Mucosa of descending colon (tissue), 3 donors: ENCODE measurements around the gene SH3BP4. TPM values are rescaled to one million over a fixed set of nuclear protein-coding genes. Genes with fewer than 3 reads are reported as not detected.
A peak's percentile ranks its signal among the peaks of the same experiment; 100 is the strongest.
"Not testable (repeated sequence)": the region's sequence is repeated elsewhere in the genome, so short reads cannot be mapped to it uniquely, and the experiment has no call there.

Source experiments
- ATAC-seq: fragments of 200-7000 bp; cut with Tn5 transposase; one replicate; pipeline ENCODE4 v1.9.1; 2020; ENCODE audit warnings: mild to moderate bottlenecking, moderate library complexity
- DNase-seq, 3 donors: peaks; one replicate each; pipeline ENCODE4 v3.0.0-alpha.2; 2020
- H3K36me3 ChIP-seq: fragments of 200-600 bp; one replicate; pipeline ENCODE4 v1.8.0; 2021; ENCODE audit warnings: low read depth, mild to moderate bottlenecking
- H3K4me1 ChIP-seq: fragments of 200-600 bp; one replicate; pipeline ENCODE4 v1.8.0; 2021; ENCODE audit warnings: low read depth, mild to moderate bottlenecking
- H3K4me3 ChIP-seq: fragments of 200-600 bp; one replicate; pipeline ENCODE4 v1.8.0; 2021; ENCODE audit warnings: mild to moderate bottlenecking
- H3K9me3 ChIP-seq: fragments of 200-600 bp; one replicate; pipeline ENCODE4 v1.8.0; 2021; ENCODE audit warnings: mild to moderate bottlenecking
- CTCF ChIP-seq: fragments of 200-600 bp; IDR thresholded peaks from one replicate; pipeline ENCODE4 v1.8.0; 2022; ENCODE audit warnings: antibody characterized with exemption, mild to moderate bottlenecking
- intact Hi-C, 2 donors: fragments of 100-400 bp; cut with DNase I in 1 of 2; cut with micrococcal nuclease in 1 of 2; formaldehyde crosslinking; loops; one replicate each; pipeline versions ENCODE4 v1.11.0 to v1.11.1; 2022; cut with DNase I, micrococcal nuclease
- total RNA-seq, 3 donors: library from RNA; stranded (reverse); fragmentation: NEBNext Ultra II Directional in 2 of 3; extraction: Animal tissue kit (Norgen Biotek cat#: 25700) in 2 of 3; gene quantifications; one replicate each; pipeline versions ENCODE4 v1.2.1 to v1.2.4, GENCODE V29; 2021 to 2023
- donor health status: DM: no; HTN: no; CAD: no; lungs with moderate emphysema.
- donor health status: DM: no; HTN: no; CAD: no.
- donor health status: DM: no; HTN: yes; CAD: no.

SH3BP4 gene
- total RNA-seq, 3 donors from 2014 or later, result 18.0 to 30.4 (median 29.6) TPM

- intact Hi-C loops, result loop anchor here in 1 of 2 donors (10.0 kb wide), 1 partner anchor 100 kb away; the partner anchor contains the start of gene SH3BP4
- no peak for DNase-seq
- Histone ChIP-seq H3K9me3 (no peaks in the 10 kb centered on the region), H3K36me3 (no peaks in the 10 kb centered on the region), H3K4me1 (peaks cover 18% of the 10 kb centered on the region), H3K4me3 (no peak overlapping the region)
- no peak for TF ChIP-seq CTCF
- no peak for ATAC-seq
Measured at GRCh38 chr2:235054919-235055318, 103.1 kb downstream of the SH3BP4 start.

- TF ChIP-seq CTCF, result peak; percentile 32
- ATAC-seq (peak; percentile 39), DNase-seq (peak in 2 of 3 donors; percentile 32 to 70)
- intact Hi-C loops, result loop anchor here (2.0 to 10.0 kb wide), 2 partner anchors 101 to 505 kb away; partner anchors contain the start of gene SH3BP4 (in 1 of the 2)
- Histone ChIP-seq H3K36me3 (no peaks in the 10 kb centered on the region), H3K4me1 (peaks cover 14% of the 10 kb centered on the region), H3K4me3 (no peak overlapping the region), H3K9me3 (no peaks in the 10 kb centered on the region)
Measured at GRCh38 chr2:235055891-235056516, 104.2 kb downstream of the SH3BP4 start.

- intact Hi-C loops, result loop anchor here (2.0 to 10.0 kb wide), 2 partner anchors 102 to 506 kb away; partner anchors contain the start of gene SH3BP4 (in 1 of the 2)
- H3K4me3 ChIP-seq, result no peak overlapping the region
- no peak for DNase-seq
- H3K36me3 ChIP-seq, result no peaks in the 10 kb centered on the region
- ATAC-seq, result no peak
- H3K9me3 ChIP-seq, result no peaks in the 10 kb centered on the region
- peaks cover 9% of the 10 kb centered on the region for H3K4me1 ChIP-seq
- no peak for TF ChIP-seq CTCF
Measured at GRCh38 chr2:235056768-235057167, 105.0 kb downstream of the SH3BP4 start.

- not testable (repeated sequence) for ATAC-seq
Measured at GRCh38 chr2:235057616-235058015, 105.8 kb downstream of the SH3BP4 start.

GRCh38 chr2:235059161-235059560 is 107.3 kb downstream of the SH3BP4 start:
- no peak overlapping the region for H3K4me3 ChIP-seq
- TF ChIP-seq CTCF, result no peak
- ATAC-seq, result no peak
- no peaks in the 10 kb centered on the region for H3K36me3 ChIP-seq
- no peaks in the 10 kb centered on the region for H3K9me3 ChIP-seq
- intact Hi-C loops, result loop anchor here in 1 of 2 donors (10.0 kb wide), 1 partner anchor 104 kb away; the partner anchor contains the start of gene SH3BP4
- no peaks in the 10 kb centered on the region for H3K4me1 ChIP-seq
- no peak for DNase-seq

More at GRCh38 chr2:235057616-235058015, 105.8 kb downstream of the SH3BP4 start:
- H3K4me1 ChIP-seq, H3K9me3 ChIP-seq, H3K4me3 ChIP-seq, H3K36me3 ChIP-seq, DNase-seq: not testable (repeated sequence)
- intact Hi-C loops, result loop anchor here (2.0 to 10.0 kb wide), 2 partner anchors 103 to 507 kb away; partner anchors contain the start of gene SH3BP4 (in 1 of the 2)

GRCh38 chr2:235061656-235062055 is 109.8 kb downstream of the SH3BP4 start:
- no peaks in the 10 kb centered on the region for H3K4me1 ChIP-seq
- no peak for TF ChIP-seq CTCF
- DNase-seq (no peak), ATAC-seq (no peak)
- intact Hi-C loops, result no loop called here
- no peaks in the 10 kb centered on the region for H3K9me3 ChIP-seq
- no peaks in the 10 kb centered on the region for H3K36me3 ChIP-seq
- no peak overlapping the region for H3K4me3 ChIP-seq
